ENCODE measurements around the gene SYPL2. TPM values are rescaled to one million over a fixed set of nuclear protein-coding genes. Genes with fewer than 3 reads are reported as not detected.

SYPL2 gene
- total RNA-seq, 1 donor from 2014 or later: 15.8 TPM

GRCh38 chr1:109490934-109491302, 24.6 kb downstream of the SYPL2 start:
- DNase-seq (ENCODE audit: low read depth): no peak

GRCh38 chr1:109491372-109491771, 25.0 kb downstream of the SYPL2 start:
- no peak for DNase-seq (ENCODE audit: low read depth)

GRCh38 chr1:109492779-109493178, 26.4 kb downstream of the SYPL2 start:
- no peak for DNase-seq (ENCODE audit: low read depth)

DNA sequence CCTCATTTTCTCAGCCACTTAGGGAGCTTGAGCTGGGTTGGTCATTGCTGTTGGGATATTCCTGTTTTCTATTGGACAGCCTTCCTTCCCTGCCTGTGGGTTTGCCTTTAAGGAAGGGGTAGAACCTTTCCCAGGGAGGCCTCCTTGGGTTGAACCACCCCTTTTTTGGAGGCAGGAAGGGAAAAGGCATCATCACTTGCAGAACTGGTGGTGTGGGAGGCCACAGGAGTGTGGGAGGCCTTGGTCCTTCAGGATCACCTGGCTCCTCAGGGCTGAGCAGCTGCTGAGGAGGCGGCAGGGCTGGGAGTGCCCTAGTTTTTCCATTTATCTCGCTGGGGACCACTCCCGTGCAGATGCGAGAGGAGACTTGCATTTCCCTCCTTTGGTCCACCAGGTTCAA, 26.9 kb downstream of the SYPL2 start:
- no peak for DNase-seq (ENCODE audit: low read depth)

DNA sequence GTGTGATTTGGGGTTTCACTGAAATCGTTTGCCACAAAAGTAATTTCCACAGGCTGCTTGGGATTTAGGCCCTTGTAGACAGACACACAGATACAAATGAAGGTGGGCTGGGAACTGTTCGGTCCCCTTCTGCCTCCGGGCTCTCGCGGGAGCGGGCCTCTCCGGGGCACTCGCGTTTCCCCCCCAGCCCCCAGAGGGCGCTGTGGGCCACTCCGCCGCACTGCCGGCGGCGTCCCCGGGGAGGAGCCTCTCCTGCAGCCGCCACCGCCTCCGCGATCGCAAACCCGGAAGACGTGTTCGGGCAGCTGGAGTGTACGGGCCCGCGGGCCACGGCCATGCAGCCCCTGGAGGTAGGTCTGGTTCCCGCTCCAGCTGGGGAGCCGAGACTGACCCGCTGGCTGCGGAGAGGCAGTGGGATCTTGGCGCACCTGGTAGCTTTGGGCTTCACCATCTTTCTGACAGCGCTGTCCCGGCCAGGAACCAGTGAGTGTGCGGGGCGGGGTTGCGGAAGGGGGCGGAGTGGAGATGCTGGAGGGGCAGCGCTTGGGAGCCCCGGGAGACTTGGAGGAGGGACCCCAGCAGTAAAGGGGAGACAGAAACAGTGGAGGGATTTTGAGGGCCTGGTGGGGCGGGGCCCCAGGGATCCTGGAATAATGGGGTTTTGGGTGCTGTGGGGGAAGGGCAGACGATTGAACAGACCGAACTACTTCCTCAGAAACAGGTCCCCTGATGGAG, 27.6 kb downstream of the SYPL2 start, which contains the start of gene CYB561D1:
TSS of gene CYB561D1 (plus strand) at position 290 of the 735 bp plus-strand sequence. CDS start at position 336, 46 bp downstream.
- DNase-seq (ENCODE audit: low read depth): peak; percentile 87

- DNase-seq (ENCODE audit: low read depth): no peak
Measured at GRCh38 chr1:109495738-109496137, 29.4 kb downstream of the SYPL2 start.

DNA sequence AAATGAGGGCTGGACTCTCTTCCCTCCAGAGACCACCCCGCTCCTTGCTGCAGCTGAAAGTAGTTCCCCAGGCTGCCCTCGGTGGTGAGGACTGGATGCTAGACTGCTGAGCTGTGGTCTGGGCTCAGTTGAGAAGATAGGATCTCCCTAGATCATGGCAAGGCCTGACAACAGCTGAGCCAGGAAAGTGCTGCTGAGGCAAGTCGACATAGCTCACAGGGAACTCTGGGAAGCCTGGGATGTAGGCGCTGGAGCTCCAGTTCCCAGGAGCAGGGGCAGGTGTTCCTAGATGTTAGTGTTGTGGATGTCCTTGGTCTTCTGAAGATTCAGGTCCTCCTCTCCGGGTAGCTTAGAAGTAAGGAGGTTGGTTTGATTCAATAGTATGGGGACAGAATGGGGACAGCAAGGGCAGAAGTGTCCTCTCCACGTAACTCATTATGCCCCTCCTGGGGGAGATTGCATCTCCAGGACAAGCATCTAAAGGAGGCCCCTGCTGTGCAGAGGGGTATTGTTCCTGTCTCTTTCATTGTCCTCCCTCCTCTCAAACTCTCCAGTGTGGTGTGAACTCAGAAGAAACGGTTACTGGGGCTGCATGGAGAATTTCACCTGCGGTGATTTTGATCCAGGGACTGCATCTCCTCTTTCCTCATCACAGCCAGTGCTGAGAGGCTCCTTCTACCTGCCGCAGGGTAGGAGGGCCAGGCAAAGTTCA, 31.3 kb downstream of the SYPL2 start:
- DNase-seq (ENCODE audit: low read depth): no peak

GRCh38 chr1:109498161-109498801, 31.9 kb downstream of the SYPL2 start:
- peak; percentile 78 for DNase-seq (ENCODE audit: low read depth)

- DNase-seq (ENCODE audit: low read depth): no peak
Measured at GRCh38 chr1:109499081-109499480, 32.7 kb downstream of the SYPL2 start.

- peak; percentile 54 for DNase-seq (ENCODE audit: low read depth)
Measured at GRCh38 chr1:109499661-109500536, 33.6 kb downstream of the SYPL2 start.

- no peak for DNase-seq (ENCODE audit: low read depth)
Measured at GRCh38 chr1:109500941-109501381, 34.6 kb downstream of the SYPL2 start.

DNA sequence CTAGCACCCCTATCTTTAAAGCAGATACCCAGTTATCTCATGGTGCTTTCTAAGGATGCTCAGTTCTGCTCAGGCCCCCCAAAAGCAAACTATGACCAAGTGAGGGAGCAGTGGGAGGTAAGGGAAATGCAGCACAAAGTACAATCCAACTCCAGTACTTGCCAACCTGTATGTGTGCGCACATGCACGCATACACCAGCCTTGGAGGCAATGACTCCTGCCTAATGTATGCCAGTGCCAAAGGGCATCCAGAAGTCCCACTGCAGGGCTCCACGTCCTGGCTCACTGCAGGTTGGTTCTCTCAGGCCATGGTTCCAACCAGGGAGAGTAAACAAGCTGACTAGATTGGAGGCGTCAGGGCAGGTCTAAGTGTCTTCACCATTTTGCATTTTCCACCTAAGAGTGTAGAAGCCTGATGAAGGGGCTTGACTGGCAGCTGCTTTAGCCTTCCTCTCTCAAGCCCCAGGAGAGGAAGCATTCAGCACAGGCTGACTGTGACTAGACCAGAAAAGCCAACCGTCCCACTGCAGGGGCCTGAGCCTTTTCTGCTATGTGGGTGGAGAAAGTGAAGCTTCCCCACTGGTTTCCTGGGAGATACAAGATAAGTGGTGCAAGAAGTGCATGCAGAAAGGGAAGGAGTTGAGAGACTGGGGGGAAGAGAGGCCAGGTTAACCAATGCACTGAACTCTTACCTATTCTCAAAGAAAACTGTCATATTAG, 35.5 kb downstream of the SYPL2 start:
- DNase-seq (ENCODE audit: low read depth): no peak

GRCh38 chr1:109502364-109502851, 36.1 kb downstream of the SYPL2 start:
- DNase-seq (ENCODE audit: low read depth): no peak

DNA sequence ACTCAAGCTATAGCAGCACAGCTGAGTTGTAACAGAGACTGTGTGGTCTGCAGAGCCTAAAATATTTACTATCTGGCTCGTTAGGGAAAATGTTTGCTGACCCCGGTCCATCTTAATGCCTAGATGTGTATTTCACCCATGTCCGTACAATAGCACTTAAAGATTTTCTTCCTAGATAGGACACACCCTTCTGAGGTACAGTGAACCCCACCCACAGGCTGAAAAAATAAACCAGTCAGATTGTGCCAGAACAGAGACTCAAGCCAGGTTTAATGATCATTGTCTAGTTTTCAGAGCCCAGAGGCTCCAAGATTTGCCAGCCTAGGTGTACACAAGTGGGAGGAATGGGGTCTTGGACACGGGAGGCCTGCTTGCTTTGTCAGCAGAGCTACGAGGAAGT, 37.6 kb downstream of the SYPL2 start:
- no peak for DNase-seq (ENCODE audit: low read depth)

DNA sequence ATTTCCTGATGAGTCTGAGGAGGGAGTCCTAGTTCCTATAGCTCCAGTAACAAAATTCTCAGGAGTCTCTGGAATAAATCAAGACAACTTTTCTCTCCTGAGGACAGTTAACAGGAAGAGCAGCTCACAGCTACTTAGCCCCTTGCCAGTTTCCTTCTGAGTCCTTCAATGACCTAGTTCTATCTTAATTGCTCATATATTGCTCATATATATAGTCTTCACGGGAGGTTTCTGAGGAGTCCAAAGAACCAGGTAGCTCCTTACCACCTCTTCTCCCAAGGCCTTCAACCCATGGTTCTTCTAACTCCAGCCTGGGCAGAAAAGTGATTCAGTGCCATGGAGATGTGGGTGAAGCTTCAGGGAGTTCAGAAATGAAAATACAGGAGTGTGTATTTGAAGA, 38.6 kb downstream of the SYPL2 start:
- no peak for DNase-seq (ENCODE audit: low read depth)

GRCh38 chr1:109508001-109508872, 41.9 kb downstream of the SYPL2 start:
- peak; percentile 73 for DNase-seq (ENCODE audit: low read depth)

DNA sequence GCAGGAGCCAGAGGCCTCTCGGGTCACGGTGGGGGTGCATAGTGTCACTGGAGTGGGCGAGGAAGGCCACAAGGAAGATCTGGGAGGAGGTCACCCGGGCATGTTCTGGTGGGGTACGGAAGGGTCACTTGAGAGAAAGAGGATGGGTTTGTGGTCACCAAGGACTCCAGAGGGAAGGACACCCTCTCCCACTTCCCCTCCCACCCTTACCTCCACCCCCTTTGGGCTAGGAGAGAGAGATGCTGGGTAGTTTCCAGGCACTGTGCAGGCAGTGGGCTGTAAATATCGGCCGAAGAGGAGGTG, 42.5 kb downstream of the SYPL2 start:
- DNase-seq (ENCODE audit: low read depth): no peak

- no peak for DNase-seq (ENCODE audit: low read depth)
Measured at GRCh38 chr1:109509176-109510134, 43.1 kb downstream of the SYPL2 start, which contains the start of gene AMIGO1. AMIGO1 (minus strand) TSS chr1:109509727; CDS start chr1:109508912, 815 bp downstream.
